ENCODE data around the gene EFHD2. TPM values are rescaled to one million over a fixed set of nuclear protein-coding genes. Genes with fewer than 3 reads are reported as not detected.

The EFHD2 gene
- total RNA-seq, 1 experiment from 2014 or later, result 48.5 TPM

GRCh38 chr1:15412843-15413242 is 3.2 kb downstream of the EFHD2 start:
- intact Hi-C loops (cut with micrococcal nuclease), result no loop called here
- no peaks in the 10 kb centered on the region for H3K9me3 Mint-ChIP-seq (ENCODE audit: unreplicated experiment)
- H3K27ac Mint-ChIP-seq (ENCODE audit: low read depth, unreplicated experiment), result peak overlapping the region; percentile 19
- H3K4me1 Mint-ChIP-seq (ENCODE audit: insufficient read depth, unreplicated experiment), result peaks cover 42% of the 10 kb centered on the region
- CTCF ChIA-PET, result interaction anchor here (0.5 to 0.7 kb wide), 3 partner anchors 32 to 49 kb away, joined by 3 to 5 read pairs (median 3); no protein-coding TSS in a partner anchor
- H3K36me3 Mint-ChIP-seq (ENCODE audit: insufficient read depth, unreplicated experiment), result no peaks in the 10 kb centered on the region
- TF ChIP-seq, protein P1, sequence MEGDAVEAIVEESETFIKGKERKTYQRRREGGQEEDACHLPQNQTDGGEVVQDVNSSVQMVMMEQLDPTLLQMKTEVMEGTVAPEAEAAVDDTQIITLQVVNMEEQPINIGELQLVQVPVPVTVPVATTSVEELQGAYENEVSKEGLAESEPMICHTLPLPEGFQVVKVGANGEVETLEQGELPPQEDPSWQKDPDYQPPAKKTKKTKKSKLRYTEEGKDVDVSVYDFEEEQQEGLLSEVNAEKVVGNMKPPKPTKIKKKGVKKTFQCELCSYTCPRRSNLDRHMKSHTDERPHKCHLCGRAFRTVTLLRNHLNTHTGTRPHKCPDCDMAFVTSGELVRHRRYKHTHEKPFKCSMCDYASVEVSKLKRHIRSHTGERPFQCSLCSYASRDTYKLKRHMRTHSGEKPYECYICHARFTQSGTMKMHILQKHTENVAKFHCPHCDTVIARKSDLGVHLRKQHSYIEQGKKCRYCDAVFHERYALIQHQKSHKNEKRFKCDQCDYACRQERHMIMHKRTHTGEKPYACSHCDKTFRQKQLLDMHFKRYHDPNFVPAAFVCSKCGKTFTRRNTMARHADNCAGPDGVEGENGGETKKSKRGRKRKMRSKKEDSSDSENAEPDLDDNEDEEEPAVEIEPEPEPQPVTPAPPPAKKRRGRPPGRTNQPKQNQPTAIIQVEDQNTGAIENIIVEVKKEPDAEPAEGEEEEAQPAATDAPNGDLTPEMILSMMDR (IDR thresholded peaks at IDR 0.05; ENCODE audit: unreplicated experiment), result no peak
- POLR2A ChIA-PET, result interaction anchor here (0.6 to 4.9 kb wide), 3 partner anchors 13 to 89 kb away, joined by 4 to 52 read pairs (median 9); no protein-coding TSS in a partner anchor
- H3K27me3 Mint-ChIP-seq (ENCODE audit: insufficient read depth, unreplicated experiment), result no peaks in the 10 kb centered on the region
- BruUV-seq (replicated peaks), result no TSS peak
- DNase-seq (ENCODE audit: unreplicated experiment), result no peak
- H3K4me3 Mint-ChIP-seq (ENCODE audit: unreplicated experiment), result no peak overlapping the region

GRCh38 chr1:15413563-15414444 is 4.1 kb downstream of the EFHD2 start:
- peaks cover 46% of the 10 kb centered on the region for H3K4me1 Mint-ChIP-seq (ENCODE audit: insufficient read depth, unreplicated experiment)
- no peak overlapping the region for H3K27ac Mint-ChIP-seq (ENCODE audit: low read depth, unreplicated experiment)
- H3K4me3 Mint-ChIP-seq (ENCODE audit: unreplicated experiment), result no peak overlapping the region
- H3K9me3 Mint-ChIP-seq (ENCODE audit: unreplicated experiment), result no peaks in the 10 kb centered on the region
- no peaks in the 10 kb centered on the region for H3K36me3 Mint-ChIP-seq (ENCODE audit: insufficient read depth, unreplicated experiment)
- ChIA-PET POLR2A (interaction anchor here (0.6 to 1.1 kb wide), 2 partner anchors 10 to 69 kb away, joined by 5 to 6 read pairs; no protein-coding TSS in a partner anchor), CTCF (interaction anchor here (0.8 to 2.2 kb wide), 3 partner anchors 18 to 108 kb away, joined by 3 to 7 read pairs (median 7); no protein-coding TSS in a partner anchor)
- intact Hi-C loops (cut with micrococcal nuclease), result no loop called here
- BruUV-seq (replicated peaks), result no TSS peak
- DNase-seq (ENCODE audit: unreplicated experiment), result no peak
- H3K27me3 Mint-ChIP-seq (ENCODE audit: insufficient read depth, unreplicated experiment), result no peaks in the 10 kb centered on the region
- TF ChIP-seq, protein P1 (IDR thresholded peaks at IDR 0.05; ENCODE audit: unreplicated experiment), result no peak

- no peak overlapping the region for H3K27ac Mint-ChIP-seq (ENCODE audit: low read depth, unreplicated experiment)
- H3K27me3 Mint-ChIP-seq (ENCODE audit: insufficient read depth, unreplicated experiment), result no peaks in the 10 kb centered on the region
- H3K4me1 Mint-ChIP-seq (ENCODE audit: insufficient read depth, unreplicated experiment), result peaks cover 47% of the 10 kb centered on the region
- BruUV-seq (replicated peaks), result no TSS peak
- intact Hi-C loops (cut with micrococcal nuclease), result no loop called here
- POLR2A ChIA-PET, result interaction anchor here (0.6 to 1.1 kb wide), 2 partner anchors 9 to 70 kb away, joined by 5 to 6 read pairs; no protein-coding TSS in a partner anchor
- CTCF ChIA-PET, result interaction anchor here (0.8 to 2.2 kb wide), 3 partner anchors 17 to 109 kb away, joined by 3 to 7 read pairs (median 7); no protein-coding TSS in a partner anchor
- no peaks in the 10 kb centered on the region for H3K36me3 Mint-ChIP-seq (ENCODE audit: insufficient read depth, unreplicated experiment)
- no peaks in the 10 kb centered on the region for H3K9me3 Mint-ChIP-seq (ENCODE audit: unreplicated experiment)
- TF ChIP-seq, protein P1 (IDR thresholded peaks at IDR 0.05; ENCODE audit: unreplicated experiment), result no peak
- H3K4me3 Mint-ChIP-seq (ENCODE audit: unreplicated experiment), result no peak overlapping the region
- no peak for DNase-seq (ENCODE audit: unreplicated experiment)
Observed at GRCh38 chr1:15414445-15414983, 4.8 kb downstream of the EFHD2 start.

All from MCF 10A (cell line).